Endothelial cell of umbilical vein (primary cell): ENCODE results near the gene ASCL5. TPM values are rescaled to one million over a fixed set of nuclear protein-coding genes. Genes with fewer than 3 reads are reported as not detected.

ENCODE experiments used
- BruUV-seq: library from RNA; stranded (reverse); fragments of 400-500 nt; replicated peaks from 2 replicates; lab custom pipeline; 2021; lab: Mats Ljungman, UMichigan
- CTCF ChIA-PET: fragments of 300-600, 350-600 bp; sonication (Branson Sonifier 250); formaldehyde crosslinking; loops from one replicate; lab custom pipeline; 2021; ENCODE audit warnings: antibody characterized with exemption, inconsistent platforms; lab: Charles Lee
- POLR2A ChIA-PET: fragments of 300-600, 350-600 bp; sonication (Branson Sonifier 250); formaldehyde crosslinking; loops from one replicate; lab custom pipeline; 2021; ENCODE audit warnings: antibody characterized with exemption, inconsistent platforms; lab: Charles Lee
- DNase-seq: peaks from one replicate; pipeline ENCODE4 v3.0.0-alpha.2; 2011; ENCODE audit warnings: low read depth, low spot score
- FAIRE-seq: peaks from 2 replicates; lab custom pipeline; 2011; peaks lifted over from hg19 to GRCh38; lab: Jason Lieb, UNC
- H2AFZ ChIP-seq: 2 replicates; pipeline ENCODE4 v1.6.0; 2012; ENCODE audit warnings: low read depth, low read length, control low read depth, inconsistent platforms
- H3K27ac ChIP-seq: 2 replicates; pipeline ENCODE4 v1.5.1; 2011; ENCODE audit warnings: low read depth, mild to moderate bottlenecking, control low read depth, low read length, moderate library complexity; ENCODE audit not compliant: insufficient read depth
- H3K27me3 ChIP-seq, 2 experiments: 2 replicates each; pipeline versions ENCODE4 v1.6.0 to v1.6.1; 2011; ENCODE audit warnings: low read length in 2 of 2, mixed read lengths in 1 of 2; ENCODE audit not compliant: control insufficient read depth in 2 of 2, insufficient read depth in 2 of 2
- H3K36me3 ChIP-seq, 2 experiments: 2 replicates in 1 of 2; 3 replicates in 1 of 2; pipeline ENCODE4 v1.5.1; 2011; ENCODE audit warnings: low read length in 2 of 2, mild to moderate bottlenecking in 1 of 2, moderate library complexity in 1 of 2; ENCODE audit not compliant: control insufficient read depth in 2 of 2, insufficient read depth in 2 of 2; ENCODE audit errors: extremely low read depth in 1 of 2
- H3K4me1 ChIP-seq: 3 replicates; pipeline ENCODE4 v1.5.1; 2011; ENCODE audit warnings: mild to moderate bottlenecking, low read length; ENCODE audit not compliant: control insufficient read depth, insufficient read depth; ENCODE audit errors: extremely low read depth
- H3K4me2 ChIP-seq: 2 replicates; pipeline ENCODE4 v1.6.1; 2011; ENCODE audit warnings: low read length, control low read depth, mixed read lengths; ENCODE audit not compliant: insufficient read depth
- H3K4me3 ChIP-seq, 3 experiments: fragments of 200-600 bp in 1 of 3; sonication (generic), shearing (Covaris generic) in 1 of 3; replicated peaks in 1 of 3; 2 replicates each; pipeline ENCODE4 v1.5.1; 2011 to 2016; ENCODE audit warnings: control low read depth in 3 of 3, low read length in 3 of 3, mild to moderate bottlenecking in 2 of 3, inconsistent platforms in 1 of 3, low read depth in 1 of 3, moderate library complexity in 1 of 3; ENCODE audit not compliant: insufficient read depth in 1 of 3
- H3K79me2 ChIP-seq: 2 replicates; pipeline ENCODE4 v1.6.0; 2012; ENCODE audit warnings: low read length, inconsistent platforms; ENCODE audit not compliant: control insufficient read depth, insufficient read depth
- H3K9ac ChIP-seq: replicated peaks from 2 replicates; pipeline ENCODE3; 2011; ENCODE audit warnings: low read length, control low read depth; ENCODE audit not compliant: insufficient read depth; ENCODE audit errors: extremely low read depth
- H3K9me1 ChIP-seq: replicated peaks from 3 replicates; pipeline ENCODE4 v1.6.0; 2011; ENCODE audit warnings: mild to moderate bottlenecking, low read length; ENCODE audit not compliant: control insufficient read depth, insufficient read depth; ENCODE audit errors: extremely low read depth
- H3K9me3 ChIP-seq: replicated peaks from 2 replicates; pipeline ENCODE4 v1.5.1; 2012; ENCODE audit warnings: low read length, inconsistent platforms; ENCODE audit not compliant: control insufficient read depth, insufficient read depth
- H4K20me1 ChIP-seq: replicated peaks from 2 replicates; pipeline ENCODE3; 2011; ENCODE audit warnings: mild to moderate bottlenecking, low read length; ENCODE audit not compliant: control insufficient read depth, insufficient read depth; ENCODE audit errors: extremely low read depth
- CTCF ChIP-seq, 2 donors: IDR thresholded peaks; 1 replicate in 1 of 2; 2 replicates in 1 of 2; pipeline ENCODE4 v1.5.1; 2011; ENCODE audit warnings: low read length in 2 of 2, mild to moderate bottlenecking in 2 of 2, moderate library complexity in 2 of 2, control low read depth in 1 of 2, inconsistent platforms in 1 of 2, low read depth in 1 of 2; ENCODE audit not compliant: insufficient read depth in 1 of 2; ENCODE audit errors: extremely low read depth in 1 of 2
- EZH2 ChIP-seq: IDR thresholded peaks from 2 replicates; pipeline ENCODE4 v1.6.1; 2012; ENCODE audit warnings: borderline replicate concordance, low read depth, mild to moderate bottlenecking, moderate library complexity, low read length, inconsistent platforms; ENCODE audit not compliant: severe bottlenecking
- FOS ChIP-seq: IDR thresholded peaks from 2 replicates; pipeline ENCODE4 v1.6.1; 2011; ENCODE audit warnings: mild to moderate bottlenecking, low read length, moderate library complexity, borderline replicate concordance; ENCODE audit not compliant: insufficient read depth
- GATA2 ChIP-seq: IDR thresholded peaks from 2 replicates; pipeline ENCODE4 v1.7.0; 2011; ENCODE audit warnings: low read depth, mild to moderate bottlenecking, moderate library complexity, mixed read lengths, low read length; ENCODE audit not compliant: insufficient read length, insufficient read depth
- JUN ChIP-seq: IDR thresholded peaks from 2 replicates; pipeline ENCODE4 v1.6.1; 2011; ENCODE audit warnings: borderline replicate concordance, low read depth; ENCODE audit not compliant: insufficient read length, insufficient read depth
- MAX ChIP-seq: IDR thresholded peaks from 2 replicates; pipeline ENCODE4 v1.6.1; 2011; ENCODE audit not compliant: insufficient read depth, insufficient read length
- MYC ChIP-seq: IDR thresholded peaks from one replicate; pipeline ENCODE4 v1.6.1; 2011; ENCODE audit warnings: mild to moderate bottlenecking, low read depth, low read length
- POLR2A ChIP-seq: IDR thresholded peaks from 2 replicates; pipeline ENCODE4 v1.6.1; 2012; ENCODE audit warnings: low read depth, mild to moderate bottlenecking, control low read depth, low read length
- POLR2AphosphoS5 ChIP-seq: IDR thresholded peaks from 2 replicates; pipeline ENCODE4 v1.6.1; 2012; ENCODE audit warnings: low read depth, mild to moderate bottlenecking, control low read depth, low read length, moderate library complexity; ENCODE audit not compliant: insufficient read depth
- dilution Hi-C: fragments of 300-500 bp; cut with MboI; formaldehyde crosslinking; loops from one replicate; pipeline ENCODE4 v1.15.0; 2019; ENCODE audit warnings: low sequenced_read_pairs; ENCODE audit not compliant: extremely low pct_ligation_motif_present
- intact Hi-C: fragments of 100-400 bp; cut with micrococcal nuclease; formaldehyde crosslinking; loops from one replicate; pipeline ENCODE4 v1.10.0; 2022
- polyA plus RNA-seq, 4 experiments: library from polyadenylated mRNA; depleted of rRNA in 3 of 4; stranded (reverse) in 3 of 4; unstranded in 1 of 4; fragments of >200 nt; gene quantifications; 2 replicates each; pipeline versions ENCODE4 v1.2.1 to v1.2.3, GENCODE V29; 2011 to 2012; ENCODE audit warnings: missing spikeins in 1 of 4
- total RNA-seq: library from RNA; stranded (reverse); gene quantifications from 2 replicates; pipeline ENCODE4 v1.2.3, GENCODE V29; 2021

ASCL5 gene
- total and polyA plus RNA-seq, 2 donors (not counting 3 experiments of a cell fraction or from before 2014, with no cell fraction given), result not detected

DNA sequence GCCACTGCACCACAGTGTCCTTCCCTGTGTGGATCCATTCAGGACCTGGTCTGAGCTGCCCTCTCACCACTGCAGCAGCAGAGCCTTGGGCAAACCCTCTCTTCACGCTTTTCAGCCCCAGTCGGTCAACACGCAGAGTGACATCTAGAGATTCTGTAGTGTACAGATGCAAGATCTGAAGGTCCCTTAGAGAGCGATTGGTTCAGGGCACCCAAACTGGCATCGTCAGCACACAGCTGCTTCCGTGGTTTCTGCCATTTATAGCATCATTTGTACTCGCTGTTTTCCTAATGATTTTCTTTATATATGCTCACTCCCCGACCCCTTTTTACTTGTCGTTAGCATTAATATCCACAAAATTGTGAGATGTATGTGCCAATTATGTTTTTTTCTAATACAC is 1.5 kb upstream of the ASCL5 start:
- no peaks in the 10 kb centered on the region for H3K9me1 ChIP-seq
- dilution Hi-C loops (no loop called here), intact Hi-C loops (no loop called here)
- TF ChIP-seq MAX (no peak), JUN (no peak), EZH2 (no peak), CTCF (IDR thresholded peaks at IDR 0.05; ENCODE audit: extremely low read depth in 1 of 2, insufficient read depth in 1 of 2, low read depth in 1 of 2, low read length in 2 of 2) (no peak), FOS (no peak), POLR2A (no peak), MYC (no peak), GATA2 (no peak), POLR2AphosphoS5 (no peak)
- peaks cover 12 to 15% of the 10 kb centered on the region in 2 experiments for H3K27me3 ChIP-seq
- CTCF ChIA-PET, result interaction anchor here (1.2 kb wide), 1 partner anchor 9 kb away, joined by 7 read pairs; no protein-coding TSS in a partner anchor
- no peak overlapping the region for H2AFZ ChIP-seq
- H3K4me3 ChIP-seq, result no peak overlapping the region
- H3K27ac ChIP-seq, result no peak overlapping the region
- FAIRE-seq (no peak), DNase-seq (no peak)
- no peaks in the 10 kb centered on the region for H3K9me3 ChIP-seq
- H3K4me2 ChIP-seq, result no peak overlapping the region
- H3K9ac ChIP-seq, result no peak overlapping the region
- H3K36me3 ChIP-seq, result no peaks in the 10 kb centered on the region
- BruUV-seq, result no TSS peak
- no peaks in the 10 kb centered on the region for H3K79me2 ChIP-seq
- POLR2A ChIA-PET, result no interaction called here
- H4K20me1 ChIP-seq, result no peaks in the 10 kb centered on the region
- H3K4me1 ChIP-seq, result no peaks in the 10 kb centered on the region
